ENCODE data around the gene ZFP91.

ZFP91 gene

DNA sequence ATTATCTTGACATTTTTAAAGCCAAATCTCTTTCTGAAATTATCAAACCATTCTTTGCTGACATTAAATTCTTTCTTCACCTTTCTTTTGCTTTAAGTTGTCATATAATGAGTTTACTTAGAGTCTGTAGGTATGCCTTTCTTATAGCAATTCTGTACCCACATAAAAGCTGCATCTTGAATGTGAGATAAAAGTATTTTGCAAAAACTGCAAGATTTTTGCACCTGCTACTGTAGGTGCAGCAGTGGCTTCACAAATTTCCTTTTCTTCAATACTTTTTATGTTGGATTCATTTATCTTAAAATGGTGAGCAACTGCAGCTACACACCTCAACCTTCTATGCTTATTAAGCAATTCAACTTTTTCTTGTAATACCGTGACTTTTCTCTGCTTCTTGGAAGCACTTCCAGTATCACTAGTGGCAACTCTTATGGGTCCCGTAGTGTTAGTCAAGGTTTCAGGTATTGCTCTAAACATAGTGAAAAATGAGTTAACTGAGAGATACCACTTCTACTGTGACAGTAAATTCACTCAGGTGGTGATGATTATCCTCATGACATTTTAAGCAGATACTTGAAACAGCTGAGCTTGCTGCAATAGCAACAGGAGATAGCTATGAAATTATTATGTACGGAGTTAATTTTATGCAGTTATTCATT lies 18.8 kb downstream of the ZFP91 start:
- peaks cover 48% of the 10 kb centered on the region for H3K4me1 ChIP-seq (ENCODE audit: low read depth, poor library complexity, severe bottlenecking)
- no peak overlapping the region for H3K4me2 ChIP-seq
- H3K27ac ChIP-seq, result no peak overlapping the region; the same call in 1 of the 2 replicates
- TF ChIP-seq, protein P1, sequence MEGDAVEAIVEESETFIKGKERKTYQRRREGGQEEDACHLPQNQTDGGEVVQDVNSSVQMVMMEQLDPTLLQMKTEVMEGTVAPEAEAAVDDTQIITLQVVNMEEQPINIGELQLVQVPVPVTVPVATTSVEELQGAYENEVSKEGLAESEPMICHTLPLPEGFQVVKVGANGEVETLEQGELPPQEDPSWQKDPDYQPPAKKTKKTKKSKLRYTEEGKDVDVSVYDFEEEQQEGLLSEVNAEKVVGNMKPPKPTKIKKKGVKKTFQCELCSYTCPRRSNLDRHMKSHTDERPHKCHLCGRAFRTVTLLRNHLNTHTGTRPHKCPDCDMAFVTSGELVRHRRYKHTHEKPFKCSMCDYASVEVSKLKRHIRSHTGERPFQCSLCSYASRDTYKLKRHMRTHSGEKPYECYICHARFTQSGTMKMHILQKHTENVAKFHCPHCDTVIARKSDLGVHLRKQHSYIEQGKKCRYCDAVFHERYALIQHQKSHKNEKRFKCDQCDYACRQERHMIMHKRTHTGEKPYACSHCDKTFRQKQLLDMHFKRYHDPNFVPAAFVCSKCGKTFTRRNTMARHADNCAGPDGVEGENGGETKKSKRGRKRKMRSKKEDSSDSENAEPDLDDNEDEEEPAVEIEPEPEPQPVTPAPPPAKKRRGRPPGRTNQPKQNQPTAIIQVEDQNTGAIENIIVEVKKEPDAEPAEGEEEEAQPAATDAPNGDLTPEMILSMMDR (conservative IDR thresholded peaks at IDR 0.05; ENCODE audit: low read depth, low read length), result no peak
- H3K9ac ChIP-seq, result no peak overlapping the region
- no peak overlapping the region for H2AFZ ChIP-seq (ENCODE audit: low read depth)
- H4K20me1 ChIP-seq (ENCODE audit: insufficient read depth), result no peaks in the 10 kb centered on the region
- peaks cover 3% of the 10 kb centered on the region; the same call in 1 of the 2 replicates for H3K36me3 ChIP-seq (ENCODE audit: insufficient read depth)
- no peak overlapping the region for H3K4me3 ChIP-seq (IDR thresholded peaks at IDR 0.05; ENCODE audit: insufficient read depth, low read depth, low read length)
- H3K79me2 ChIP-seq (ENCODE audit: insufficient read depth, low read depth), result peaks cover 92% of the 10 kb centered on the region
- H3K27me3 ChIP-seq (ENCODE audit: insufficient read depth, low read depth), result no peaks in the 10 kb centered on the region

DNA sequence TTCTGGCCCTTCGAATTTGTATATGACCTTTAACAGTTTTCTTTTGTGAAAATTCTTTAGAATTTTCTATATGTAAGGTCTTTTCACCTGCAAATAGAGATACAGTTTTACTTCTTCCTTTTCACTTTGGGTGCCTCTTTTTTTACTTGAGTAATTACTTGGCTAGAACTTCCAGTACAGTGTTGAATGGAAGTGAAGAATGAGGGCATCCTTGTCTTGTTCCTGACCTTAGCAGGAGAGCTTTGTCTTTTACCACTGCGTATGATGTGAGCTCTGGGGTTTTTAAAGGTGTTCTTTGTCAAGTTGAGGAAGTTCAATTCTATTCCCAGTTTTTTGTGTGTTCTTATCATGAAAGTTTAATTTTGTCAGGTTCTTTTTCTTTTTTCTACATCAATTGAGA lies 21.6 kb downstream of the ZFP91 start:
- Histone ChIP-seq H4K20me1 (ENCODE audit: insufficient read depth) (peaks cover 2% of the 10 kb centered on the region; the same call in 1 of the 2 replicates), H3K27ac (no peak overlapping the region), H3K79me2 (ENCODE audit: insufficient read depth, low read depth) (peaks cover 97% of the 10 kb centered on the region), H3K4me2 (no peak overlapping the region; the same call in 1 of the 2 replicates), H3K9ac (no peak overlapping the region), H3K4me3 (IDR thresholded peaks at IDR 0.05; ENCODE audit: insufficient read depth, low read depth, low read length) (no peak overlapping the region), H3K4me1 (ENCODE audit: low read depth, poor library complexity, severe bottlenecking) (peaks cover 24% of the 10 kb centered on the region), H3K27me3 (ENCODE audit: insufficient read depth, low read depth) (no peaks in the 10 kb centered on the region), H3K36me3 (ENCODE audit: insufficient read depth) (peaks cover 3% of the 10 kb centered on the region; the same call in 1 of the 2 replicates), H2AFZ (ENCODE audit: low read depth) (no peak overlapping the region)
- TF ChIP-seq, protein P1 (conservative IDR thresholded peaks at IDR 0.05; ENCODE audit: low read depth, low read length), result no peak

DNA sequence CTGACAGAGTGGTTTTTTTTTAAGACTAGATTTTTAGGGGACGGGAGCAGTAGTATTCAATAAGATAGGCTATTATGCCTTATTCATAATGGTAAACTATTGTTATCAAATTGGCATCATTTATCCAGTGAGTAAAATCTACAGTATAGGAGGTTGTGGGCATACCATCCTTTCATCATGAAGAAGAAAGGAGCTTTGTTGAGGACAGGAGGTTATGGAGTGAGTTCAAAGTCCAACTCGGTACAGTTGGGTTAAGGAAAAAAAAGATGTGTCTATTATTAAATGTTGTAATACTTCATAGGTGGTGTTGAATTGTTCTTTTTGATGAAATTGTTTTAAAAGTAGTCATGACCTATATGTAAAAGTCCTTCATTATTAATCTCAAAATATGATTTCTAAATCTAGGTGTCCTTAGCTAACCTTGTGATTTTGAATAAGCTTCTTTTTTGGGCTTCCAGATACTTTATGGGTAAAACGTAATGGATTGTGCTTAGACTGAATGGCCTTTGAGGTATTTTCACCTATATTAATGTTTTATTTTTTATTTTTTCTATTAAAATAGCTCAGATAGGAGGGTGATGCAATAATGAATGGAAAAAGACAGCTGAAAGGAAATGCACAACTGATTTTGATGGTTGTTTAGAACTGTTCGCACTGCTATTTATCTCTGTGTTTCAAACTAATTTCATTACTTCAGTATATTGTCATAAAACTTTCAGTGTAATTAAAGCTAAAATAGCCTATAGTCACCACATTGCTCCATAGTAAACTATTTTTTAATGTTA lies 28.3 kb downstream of the ZFP91 start:
- H3K4me2 ChIP-seq, result no peak overlapping the region
- H3K79me2 ChIP-seq (ENCODE audit: insufficient read depth, low read depth), result peaks cover 69% of the 10 kb centered on the region
- TF ChIP-seq, protein P1 (conservative IDR thresholded peaks at IDR 0.05; ENCODE audit: low read depth, low read length), result no peak
- H3K27me3 ChIP-seq (ENCODE audit: insufficient read depth, low read depth), result no peaks in the 10 kb centered on the region
- no peak overlapping the region for H2AFZ ChIP-seq (ENCODE audit: low read depth)
- no peaks in the 10 kb centered on the region for H3K4me1 ChIP-seq (ENCODE audit: low read depth, poor library complexity, severe bottlenecking)
- no peak overlapping the region for H3K9ac ChIP-seq
- H3K36me3 ChIP-seq (ENCODE audit: insufficient read depth), result peaks cover 5% of the 10 kb centered on the region; the same call in 1 of the 2 replicates
- no peak overlapping the region for H3K27ac ChIP-seq
- H4K20me1 ChIP-seq (ENCODE audit: insufficient read depth), result peaks cover 7% of the 10 kb centered on the region; the same call in 1 of the 2 replicates
- H3K4me3 ChIP-seq (IDR thresholded peaks at IDR 0.05; ENCODE audit: insufficient read depth, low read depth, low read length), result no peak overlapping the region

DNA sequence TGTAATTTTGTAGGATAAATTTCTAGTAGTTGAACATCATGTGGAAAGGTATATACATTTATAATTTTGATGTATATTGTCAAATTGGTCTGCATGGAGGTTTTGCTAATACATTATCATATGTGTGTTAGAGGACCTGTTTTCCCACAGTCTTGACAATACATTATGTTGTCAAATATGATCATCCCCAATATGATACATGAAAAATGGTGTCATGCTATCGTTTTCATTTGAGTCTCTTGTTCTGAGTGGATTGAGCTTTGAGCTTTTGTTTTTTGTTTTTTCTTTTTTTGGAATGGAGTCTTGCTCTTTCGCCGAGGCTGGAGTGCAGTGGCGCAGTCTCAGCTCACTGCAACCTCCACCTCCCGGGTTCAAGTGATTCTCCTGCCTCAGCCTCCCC lies 29.5 kb downstream of the ZFP91 start:
- H3K27ac ChIP-seq, result no peak overlapping the region
- peaks cover 57% of the 10 kb centered on the region for H3K79me2 ChIP-seq (ENCODE audit: insufficient read depth, low read depth)
- no peak overlapping the region for H3K4me3 ChIP-seq (IDR thresholded peaks at IDR 0.05; ENCODE audit: insufficient read depth, low read depth, low read length)
- peaks cover 7% of the 10 kb centered on the region; the same call in 1 of the 2 replicates for H4K20me1 ChIP-seq (ENCODE audit: insufficient read depth)
- no peaks in the 10 kb centered on the region for H3K27me3 ChIP-seq (ENCODE audit: insufficient read depth, low read depth)
- H3K9ac ChIP-seq, result no peak overlapping the region
- no peak overlapping the region for H2AFZ ChIP-seq (ENCODE audit: low read depth)
- no peaks in the 10 kb centered on the region for H3K4me1 ChIP-seq (ENCODE audit: low read depth, poor library complexity, severe bottlenecking)
- H3K4me2 ChIP-seq, result no peak overlapping the region
- TF ChIP-seq, protein P1 (conservative IDR thresholded peaks at IDR 0.05; ENCODE audit: low read depth, low read length), result no peak
- H3K36me3 ChIP-seq (ENCODE audit: insufficient read depth), result peaks cover 12% of the 10 kb centered on the region; the same call in 1 of the 2 replicates

Data from KMS-11 (cell line).